Putamen (tissue), 1 donor: ENCODE results near the gene GMFB.
"Not testable (repeated sequence)": the region's sequence is repeated elsewhere in the genome, so short reads cannot be mapped to it uniquely, and the experiment has no call there.

Experiments used
- DNase-seq: peaks from one replicate; pipeline ENCODE4 v3.0.0-alpha.2; 2016; ENCODE audit warnings: low spot score

Gene GMFB

GRCh38 chr14:54458536-54458935, 30.2 kb downstream of the GMFB start:
- not testable (repeated sequence) for DNase-seq

GRCh38 chr14:54457609-54457996, 31.2 kb downstream of the GMFB start:
- no peak for DNase-seq

GRCh38 chr14:54456820-54457608, 31.8 kb downstream of the GMFB start:
- DNase-seq, result not testable (repeated sequence)

- no peak for DNase-seq
These were observed 33.4 kb downstream of the GMFB start for GRCh38 chr14:54455363-54455762.

GRCh38 chr14:54453990-54454389, 34.8 kb downstream of the GMFB start:
- DNase-seq, result not testable (repeated sequence)

GRCh38 chr14:54453252-54453651, 35.5 kb downstream of the GMFB start:
- no peak for DNase-seq

- no peak for DNase-seq
These were observed 36.8 kb downstream of the GMFB start for GRCh38 chr14:54451961-54452360.

GRCh38 chr14:54451121-54451601, 37.6 kb downstream of the GMFB start:
- no peak for DNase-seq

- no peak for DNase-seq
These were observed 38.2 kb downstream of the GMFB start for GRCh38 chr14:54450535-54450934.

GRCh38 chr14:54447231-54447692, 41.5 kb downstream of the GMFB start:
- no peak for DNase-seq

GRCh38 chr14:54446161-54446693, 42.6 kb downstream of the GMFB start:
- peak; percentile 82 for DNase-seq

GRCh38 chr14:54444681-54445080, 44.1 kb downstream of the GMFB start:
- DNase-seq, result no peak

- no peak for DNase-seq
These were observed 44.8 kb downstream of the GMFB start for GRCh38 chr14:54443981-54444380.

- not testable (repeated sequence) for DNase-seq
These were observed 45.8 kb downstream of the GMFB start for GRCh38 chr14:54442961-54443360.

- DNase-seq, result peak; percentile 90
These were observed 47.6 kb downstream of the GMFB start, which contains the start of gene CNIH1 for GRCh38 chr14:54440873-54441868. Gene CNIH1 (minus strand): TSS chr14:54441374. CDS start chr14:54441327, 47 bp downstream.

GRCh38 chr14:54440476-54440872, 48.3 kb downstream of the GMFB start:
- DNase-seq, result no peak

- no peak for DNase-seq
These were observed 48.7 kb downstream of the GMFB start for GRCh38 chr14:54440037-54440436.

GRCh38 chr14:54438703-54439102, 50.1 kb downstream of the GMFB start:
- DNase-seq, result no peak

- not testable (repeated sequence) for DNase-seq
These were observed 50.8 kb downstream of the GMFB start for GRCh38 chr14:54437954-54438353.

- no peak for DNase-seq
These were observed 53.2 kb downstream of the GMFB start for GRCh38 chr14:54435500-54435981.

- DNase-seq, result no peak
These were observed 60.3 kb downstream of the GMFB start for GRCh38 chr14:54428527-54428926.

- DNase-seq, result no peak
These were observed 60.9 kb downstream of the GMFB start for GRCh38 chr14:54427871-54428270.
